Prostate gland (tissue), 1 donor: ENCODE measurements around the gene MSRB2.

Source experiments
- POLR2A ChIP-seq: fragments of 450-650 bp; IDR thresholded peaks from one replicate; pipeline ENCODE4 v1.6.1; 2016; ENCODE audit warnings: antibody characterized with exemption, mild to moderate bottlenecking
- POLR2AphosphoS5 ChIP-seq: sonication (generic); formaldehyde crosslinking; IDR thresholded peaks from one replicate; pipeline ENCODE4 v1.6.1; 2017; ENCODE audit warnings: antibody characterized with exemption

DNA sequence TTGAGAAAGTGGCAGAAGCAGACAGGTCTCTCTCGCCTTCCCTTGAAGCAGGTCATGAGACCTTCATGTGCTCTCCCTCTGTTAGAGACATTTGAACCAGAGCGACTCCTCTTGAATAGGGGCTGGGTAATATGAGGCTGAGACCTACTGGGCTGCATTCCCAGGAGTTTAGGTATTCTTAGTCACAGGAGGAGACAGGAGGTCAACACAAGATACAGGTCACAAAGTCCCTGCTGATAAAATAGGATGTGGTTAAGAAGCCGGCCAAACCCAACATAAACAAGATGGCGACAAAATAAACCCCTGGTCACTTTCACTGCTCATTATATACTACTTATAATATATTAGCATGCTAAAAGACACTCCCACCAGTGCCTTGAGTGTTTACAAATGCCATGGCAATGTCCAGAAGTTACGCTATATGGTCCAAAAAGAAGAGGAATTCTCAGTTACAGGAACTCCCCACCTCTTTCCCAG lies 43.5 kb upstream of the MSRB2 start:
- TF ChIP-seq POLR2AphosphoS5 = no peak
- no peak for TF ChIP-seq POLR2A
